Fibroblast of villous mesenchyme (primary cell): ENCODE results near the gene MAP3K12. TPM values are rescaled to one million over a fixed set of nuclear protein-coding genes. Genes with fewer than 3 reads are reported as not detected.

Experiments
- DNase-seq: peaks from one replicate; pipeline ENCODE4 v3.0.0-alpha.2; 2010; ENCODE audit warnings: low read depth
- H3K4me3 ChIP-seq: 2 replicates; pipeline ENCODE4 v1.5.1; 2011; ENCODE audit warnings: low read depth, mild to moderate bottlenecking, low read length
- CTCF ChIP-seq: IDR thresholded peaks from 2 replicates; pipeline ENCODE4 v1.5.1; 2012; ENCODE audit warnings: low read depth, mild to moderate bottlenecking, low read length; ENCODE audit not compliant: insufficient read depth
- total RNA-seq: library from RNA; depleted of rRNA; stranded (reverse); fragments of >200 nt; gene quantifications from 2 replicates; pipeline ENCODE4 v1.2.3, GENCODE V29; 2012

The MAP3K12 gene
- total RNA-seq, 1 donor, result 41.0 TPM

- TF ChIP-seq CTCF, result no peak
- no peak overlapping the region for H3K4me3 ChIP-seq
Measured at GRCh38 chr12:53463802-53464560, 35.3 kb downstream of the MAP3K12 start.

GRCh38 chr12:53462935-53463334 lies 36.3 kb downstream of the MAP3K12 start:
- no peak for TF ChIP-seq CTCF
- H3K4me3 ChIP-seq, result no peak overlapping the region
- DNase-seq, result no peak

More at GRCh38 chr12:53463802-53464560, 35.3 kb downstream of the MAP3K12 start:
- no peak for DNase-seq

GRCh38 chr12:53461591-53461990 lies 37.7 kb downstream of the MAP3K12 start:
- TF ChIP-seq CTCF, result no peak
- no peak overlapping the region for H3K4me3 ChIP-seq

GRCh38 chr12:53461059-53461458 lies 38.2 kb downstream of the MAP3K12 start:
- no peak for DNase-seq
- no peak for TF ChIP-seq CTCF
- no peak overlapping the region for H3K4me3 ChIP-seq

More at GRCh38 chr12:53461591-53461990, 37.7 kb downstream of the MAP3K12 start:
- no peak for DNase-seq

GRCh38 chr12:53459097-53459496 lies 40.2 kb downstream of the MAP3K12 start:
- no peak overlapping the region for H3K4me3 ChIP-seq
- no peak for TF ChIP-seq CTCF

GRCh38 chr12:53456654-53457366 lies 42.4 kb downstream of the MAP3K12 start:
- TF ChIP-seq CTCF, result no peak
- no peak overlapping the region for H3K4me3 ChIP-seq
- DNase-seq, result no peak

More at GRCh38 chr12:53459097-53459496, 40.2 kb downstream of the MAP3K12 start:
- DNase-seq, result no peak
